DND-41 (cell line): ENCODE measurements around the gene TMEM169.

Source experiments
- EZH2 ChIP-seq: IDR thresholded peaks from 3 replicates; pipeline ENCODE4 v1.6.1; 2012; ENCODE audit warnings: borderline replicate concordance, low read depth, mild to moderate bottlenecking, moderate library complexity, low read length, inconsistent platforms; ENCODE audit not compliant: severe bottlenecking
- TF ChIP-seq, protein P1 (sequence below): IDR thresholded peaks from 2 replicates; pipeline ENCODE4 v1.5.1; 2012; ENCODE audit warnings: borderline replicate concordance, low read length, moderate library complexity, mild to moderate bottlenecking; ENCODE audit not compliant: poor library complexity, severe bottlenecking; ENCODE audit errors: extremely low read depth

DNA sequence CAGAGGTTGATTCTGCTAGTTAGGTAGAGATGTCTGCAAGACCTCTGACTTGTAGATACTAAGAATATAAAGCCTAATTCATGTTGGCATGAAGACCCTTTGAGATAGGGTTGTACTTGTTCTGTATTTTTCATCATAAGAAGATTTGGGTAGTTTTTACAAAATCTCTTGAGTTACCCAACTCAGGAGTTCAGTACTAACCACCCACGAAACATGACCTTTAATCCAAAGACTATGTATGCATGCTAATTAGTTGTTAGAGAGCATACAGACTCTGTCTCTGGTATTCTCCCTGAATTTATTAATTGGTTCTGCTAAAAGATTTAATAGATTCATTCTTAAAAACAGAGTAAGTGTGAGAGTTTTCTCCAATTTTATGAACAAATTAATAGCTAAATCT lies 17.1 kb upstream of the TMEM169 start:
- TF ChIP-seq, protein P1, sequence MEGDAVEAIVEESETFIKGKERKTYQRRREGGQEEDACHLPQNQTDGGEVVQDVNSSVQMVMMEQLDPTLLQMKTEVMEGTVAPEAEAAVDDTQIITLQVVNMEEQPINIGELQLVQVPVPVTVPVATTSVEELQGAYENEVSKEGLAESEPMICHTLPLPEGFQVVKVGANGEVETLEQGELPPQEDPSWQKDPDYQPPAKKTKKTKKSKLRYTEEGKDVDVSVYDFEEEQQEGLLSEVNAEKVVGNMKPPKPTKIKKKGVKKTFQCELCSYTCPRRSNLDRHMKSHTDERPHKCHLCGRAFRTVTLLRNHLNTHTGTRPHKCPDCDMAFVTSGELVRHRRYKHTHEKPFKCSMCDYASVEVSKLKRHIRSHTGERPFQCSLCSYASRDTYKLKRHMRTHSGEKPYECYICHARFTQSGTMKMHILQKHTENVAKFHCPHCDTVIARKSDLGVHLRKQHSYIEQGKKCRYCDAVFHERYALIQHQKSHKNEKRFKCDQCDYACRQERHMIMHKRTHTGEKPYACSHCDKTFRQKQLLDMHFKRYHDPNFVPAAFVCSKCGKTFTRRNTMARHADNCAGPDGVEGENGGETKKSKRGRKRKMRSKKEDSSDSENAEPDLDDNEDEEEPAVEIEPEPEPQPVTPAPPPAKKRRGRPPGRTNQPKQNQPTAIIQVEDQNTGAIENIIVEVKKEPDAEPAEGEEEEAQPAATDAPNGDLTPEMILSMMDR, result no peak
- TF ChIP-seq EZH2, result no peak
